H1 (cell line): ENCODE data around the gene CRABP1. TPM values are rescaled to one million over a fixed set of nuclear protein-coding genes. Genes with fewer than 3 reads are reported as not detected.
A peak's percentile ranks its signal among the peaks of the same experiment; 100 is the strongest.

Experiments used
- CTCF ChIA-PET: fragments of 300-600 bp; sonication (Branson Sonifier 250); formaldehyde crosslinking; loops from one replicate; lab custom pipeline; 2021; ENCODE audit not compliant: partially characterized antibody; lab: Charles Lee
- POLR2A ChIA-PET: fragments of 300-600 bp; sonication (Branson Sonifier 250); formaldehyde crosslinking; loops from one replicate; lab custom pipeline; 2021; ENCODE audit warnings: inconsistent platforms; ENCODE audit not compliant: partially characterized antibody; lab: Charles Lee
- DNase-seq, 2 experiments: peaks; one replicate each; pipeline versions ENCODE4 v3.0.0 to v3.0.0-alpha.2; 2010 to 2022; ENCODE audit warnings: low spot score in 2 of 2, low read depth in 1 of 2, mixed read lengths in 1 of 2
- FAIRE-seq: peaks from 2 replicates; lab custom pipeline; 2011; peaks lifted over from hg19 to GRCh38; lab: Jason Lieb, UNC
- H2AFZ ChIP-seq: 2 replicates; pipeline ENCODE4 v1.8.1; 2012; ENCODE audit warnings: low read length, inconsistent platforms
- H2AK5ac ChIP-seq: 2 replicates; pipeline ENCODE4 v1.6.1; 2013; ENCODE audit warnings: low read depth, low read length
- H2BK120ac ChIP-seq: replicated peaks from 2 replicates; pipeline ENCODE3; 2013; ENCODE audit warnings: low read depth, low read length, inconsistent platforms
- H2BK12ac ChIP-seq: 2 replicates; pipeline ENCODE4 v1.6.1; 2013; ENCODE audit warnings: low read depth, low read length
- H2BK15ac ChIP-seq: 2 replicates; pipeline ENCODE4 v1.6.1; 2013; ENCODE audit warnings: low read length
- H2BK20ac ChIP-seq: 2 replicates; pipeline ENCODE4 v1.6.1; 2013; ENCODE audit warnings: low read length
- H2BK5ac ChIP-seq: 2 replicates; pipeline ENCODE4 v1.6.1; 2013; ENCODE audit warnings: low read depth, low read length
- H3K14ac ChIP-seq: 2 replicates; pipeline ENCODE4 v1.6.1; 2013; ENCODE audit warnings: inconsistent platforms; ENCODE audit not compliant: insufficient read length
- H3K18ac ChIP-seq: 2 replicates; pipeline ENCODE4 v1.6.1; 2013; ENCODE audit warnings: low read length; ENCODE audit errors: extremely low read depth
- H3K23ac ChIP-seq: 2 replicates; pipeline ENCODE4 v1.6.1; 2013; ENCODE audit warnings: inconsistent platforms; ENCODE audit not compliant: insufficient read length
- H3K23me2 ChIP-seq: 2 replicates; pipeline ENCODE4 v1.6.1; 2013; ENCODE audit warnings: low read depth, low read length
- H3K27ac ChIP-seq: 2 replicates; pipeline ENCODE4 v1.6.1; 2011; ENCODE audit warnings: low read depth, low read length, inconsistent platforms
- H3K27me3 ChIP-seq, 4 experiments: replicated peaks in 1 of 4; 1 replicate in 1 of 4; 2 replicates in 3 of 4; pipeline versions ENCODE4 v1.6.1 to v1.8.1; 2011 to 2013; ENCODE audit warnings: low read length in 3 of 4, mild to moderate bottlenecking in 3 of 4, inconsistent platforms in 2 of 4, mixed read lengths in 2 of 4, moderate library complexity in 1 of 4; ENCODE audit not compliant: control insufficient read depth in 3 of 4, insufficient read depth in 3 of 4; ENCODE audit errors: extremely low read depth in 1 of 4
- H3K36me3 ChIP-seq, 4 experiments: 2 replicates each; pipeline versions ENCODE4 v1.6.1 to v1.8.1; 2011 to 2013; ENCODE audit warnings: mild to moderate bottlenecking in 4 of 4, low read length in 3 of 4, moderate library complexity in 2 of 4, control low read depth in 1 of 4, inconsistent platforms in 1 of 4; ENCODE audit not compliant: insufficient read depth in 4 of 4, control insufficient read depth in 2 of 4
- H3K4ac ChIP-seq: replicated peaks from 2 replicates; pipeline ENCODE3; 2013; ENCODE audit warnings: low read length, low read depth, mixed read lengths, inconsistent platforms; ENCODE audit not compliant: insufficient read length
- H3K4me1 ChIP-seq, 4 experiments: replicated peaks in 1 of 4; 1 replicate in 1 of 4; 2 replicates in 3 of 4; pipeline versions ENCODE4 v1.6.1 to v1.8.1; 2011 to 2013; ENCODE audit warnings: low read length in 3 of 4, inconsistent platforms in 2 of 4, mixed read lengths in 1 of 4; ENCODE audit not compliant: insufficient read depth in 4 of 4, control insufficient read depth in 3 of 4
- H3K4me2 ChIP-seq, 2 experiments: 2 replicates each; pipeline versions ENCODE4 v1.6.1 to v1.8.1; 2011 to 2013; ENCODE audit warnings: low read depth in 2 of 2, low read length in 2 of 2, control low read depth in 1 of 2, inconsistent platforms in 1 of 2, mild to moderate bottlenecking in 1 of 2; ENCODE audit not compliant: insufficient read depth in 1 of 2
- H3K4me3 ChIP-seq, 4 experiments: fragments of 200-600, 300-600 bp in 1 of 4; sonication (generic), shearing (Covaris generic), sonication (Bioruptor Twin) in 1 of 4; 2 replicates each; pipeline versions ENCODE4 v1.5.1 to v1.8.1; 2011 to 2016; ENCODE audit warnings: low read length in 4 of 4, low read depth in 3 of 4, control low read depth in 2 of 4, inconsistent platforms in 2 of 4, mild to moderate bottlenecking in 2 of 4, mixed read lengths in 1 of 4, moderate library complexity in 1 of 4; ENCODE audit not compliant: insufficient read depth in 2 of 4; ENCODE audit errors: extremely low read depth in 1 of 4
- H3K56ac ChIP-seq: replicated peaks from 2 replicates; pipeline ENCODE3; 2013; ENCODE audit warnings: low read depth, mild to moderate bottlenecking, mixed read lengths, low read length, inconsistent platforms; ENCODE audit not compliant: insufficient read length
- H3K79me1 ChIP-seq: 2 replicates; pipeline ENCODE4 v1.6.1; 2013; ENCODE audit warnings: low read depth, low read length, control low read depth
- H3K79me2 ChIP-seq, 2 experiments: 2 replicates each; pipeline versions ENCODE4 v1.6.1 to v1.8.1; 2012 to 2013; ENCODE audit warnings: low read length in 2 of 2, mild to moderate bottlenecking in 2 of 2, inconsistent platforms in 1 of 2; ENCODE audit not compliant: insufficient read depth in 2 of 2, control insufficient read depth in 1 of 2
- H3K9ac ChIP-seq, 4 experiments: replicated peaks in 1 of 4; 1 replicate in 1 of 4; 2 replicates in 3 of 4; pipeline versions ENCODE4 v1.6.1 to v1.8.1; 2011 to 2013; ENCODE audit warnings: low read depth in 3 of 4, low read length in 3 of 4, control low read depth in 2 of 4, mild to moderate bottlenecking in 2 of 4, moderate library complexity in 2 of 4, inconsistent platforms in 1 of 4; ENCODE audit errors: extremely low read depth in 1 of 4
- H3K9me3 ChIP-seq, 2 experiments: 2 replicates each; pipeline versions ENCODE4 v1.6.1 to v1.8.1; 2012 to 2013; ENCODE audit warnings: mild to moderate bottlenecking in 2 of 2, moderate library complexity in 2 of 2, control low read depth in 1 of 2, inconsistent platforms in 1 of 2, low read depth in 1 of 2, low read length in 1 of 2, mixed read lengths in 1 of 2; ENCODE audit not compliant: insufficient read depth in 2 of 2
- H4K20me1 ChIP-seq, 2 experiments: replicated peaks in 1 of 2; 2 replicates each; pipeline versions ENCODE3 to v1.8.1; 2011 to 2013; ENCODE audit warnings: inconsistent platforms in 2 of 2, low read length in 2 of 2, mild to moderate bottlenecking in 1 of 2; ENCODE audit not compliant: insufficient read depth in 2 of 2, control insufficient read depth in 1 of 2
- H4K5ac ChIP-seq: 2 replicates; pipeline ENCODE4 v1.6.1; 2013; ENCODE audit warnings: low read length, low read depth, mixed read lengths, inconsistent platforms; ENCODE audit not compliant: insufficient read length
- H4K8ac ChIP-seq: 2 replicates; pipeline ENCODE4 v1.8.0; 2013; ENCODE audit warnings: mild to moderate bottlenecking, moderate library complexity, low read length, inconsistent platforms; ENCODE audit not compliant: insufficient read depth; ENCODE audit errors: extremely low read depth
- H4K91ac ChIP-seq: replicated peaks from 2 replicates; pipeline ENCODE3; 2013; ENCODE audit warnings: low read length, mixed read lengths, inconsistent platforms; ENCODE audit not compliant: insufficient read length
- GTF2F1 ChIP-seq: IDR thresholded peaks from 2 replicates; pipeline ENCODE4 v1.6.1; 2012; ENCODE audit warnings: low read depth, low read length, improper control_type of control experiment, borderline replicate concordance
- KDM4A ChIP-seq: IDR thresholded peaks from one replicate; pipeline ENCODE4 v1.7.1; 2012; ENCODE audit warnings: low read depth, mild to moderate bottlenecking, moderate library complexity, low read length, inconsistent platforms; ENCODE audit not compliant: severe bottlenecking
- NANOG ChIP-seq: IDR thresholded peaks from 2 replicates; pipeline ENCODE4 v1.6.1; 2011; ENCODE audit warnings: low read length, low read depth, mild to moderate bottlenecking, inconsistent platforms; ENCODE audit not compliant: insufficient read depth, poor library complexity, severe bottlenecking
- POU5F1 ChIP-seq: IDR thresholded peaks from 2 replicates; pipeline ENCODE4 v1.6.1; 2011; ENCODE audit warnings: low read depth, mild to moderate bottlenecking, low read length, moderate library complexity
- SP2 ChIP-seq: IDR thresholded peaks from 2 replicates; pipeline ENCODE4 v1.6.1; 2012; ENCODE audit warnings: mild to moderate bottlenecking, low read length, inconsistent platforms
- TAF1 ChIP-seq: IDR thresholded peaks from 2 replicates; pipeline ENCODE4 v1.6.1; 2011; ENCODE audit warnings: mild to moderate bottlenecking, low read depth, low read length
- WGBS, 2 experiments: shearing (Covaris generic) in 1 of 2; methylation state at CpG; one replicate each; pipeline versions ENCODE4 v1.1.6 to v1.1.7; 2013 to 2015; ENCODE audit warnings: low lambda C conversion rate in 2 of 2, mixed read lengths in 2 of 2, inconsistent platforms in 1 of 2, low coverage in 1 of 2, missing lambda C conversion rate in 1 of 2; ENCODE audit not compliant: insufficient replicate concordance in 2 of 2, insufficient coverage in 1 of 2, insufficient read length in 1 of 2; ENCODE audit errors: extremely low coverage in 1 of 2, missing lambda C conversion rate in 1 of 2; 5-methylcytosine and 5-hydroxymethylcytosine counted together
- polyA plus RNA-seq, 7 experiments: library from polyadenylated mRNA; depleted of rRNA in 3 of 7; stranded (reverse) in 5 of 7; unstranded in 2 of 7; fragments of >200 nt in 5 of 7; fragments of 200-250 nt in 2 of 7; gene quantifications; 1 replicate in 5 of 7; 2 replicates in 1 of 7; 4 replicates in 1 of 7; pipeline versions ENCODE4 v1.2.1 to v1.2.3, GENCODE V29; 2011 to 2013; ENCODE audit warnings: missing spikeins in 2 of 7, mixed read lengths in 2 of 7
- total RNA-seq: library from RNA; stranded (reverse); fragmentation: NEBNext Ultra II Directional; extraction: Animal tissue kit (Norgen Biotek cat#: 25700); gene quantifications from 2 replicates; pipeline ENCODE4 v1.2.1, GENCODE V29; 2021

Gene CRABP1
- total and polyA plus RNA-seq, 2 of the 8 experiments (the other 6 are each of a cell fraction or from before 2014, with no cell fraction given) = 385 to 655 TPM

GRCh38 chr15:78382114-78382880 is 42.1 kb downstream of the CRABP1 start:
- Histone ChIP-seq H2BK120ac (no peak overlapping the region), H2BK5ac (no peak overlapping the region), H3K9ac (no peak overlapping the region), H4K20me1 (no peaks in the 10 kb centered on the region), H3K4me3 (no peak overlapping the region), H3K23me2 (no peaks in the 10 kb centered on the region), H3K27ac (no peak overlapping the region), H3K4me2 (0 out of 4 replicates have a peak overlapping the region, but pooled peaks of 1 of the 2 experiments have one; percentile 24), H3K9me3 (no peaks in the 10 kb centered on the region), H3K79me2 (no peaks in the 10 kb centered on the region), H2BK15ac (peak overlapping the region; percentile 61; the same call in 1 of the 2 replicates), H2AK5ac (no peak overlapping the region), H3K79me1 (no peaks in the 10 kb centered on the region), H3K23ac (no peak overlapping the region), H3K56ac (no peak overlapping the region), H2BK20ac (no peak overlapping the region), H3K4ac (no peak overlapping the region), H4K5ac (no peak overlapping the region), H3K36me3 (no peaks in the 10 kb centered on the region), H3K4me1 (peaks cover 0 to 14% (median 5%) of the 10 kb centered on the region in 4 experiments; a peak in 4 of 7 replicates), H2BK12ac (peak overlapping the region; percentile 39; the same call in 1 of the 2 replicates), H2AFZ (no peak overlapping the region), H3K18ac (no peak overlapping the region; the same call in 1 of the 2 replicates), H3K14ac (no peak overlapping the region), H4K91ac (no peak overlapping the region), H4K8ac (no peak overlapping the region), H3K27me3 (peaks cover 0 to 2% (median under 1%) of the 10 kb centered on the region in 4 experiments; a peak in 1 of 7 replicates)
- FAIRE-seq (no peak), DNase-seq (no peak)
- ChIA-PET CTCF (interaction anchor here (0.6 to 8.1 kb wide), 7 partner anchors 13 to 169 kb away, joined by 3 to 69 read pairs (median 5); no protein-coding TSS in a partner anchor), POLR2A (interaction anchor here (0.7 to 1.2 kb wide), 3 partner anchors 49 to 61 kb away, joined by 3 to 4 read pairs (median 3); partner anchors contain the start of gene IREB2)
- TF ChIP-seq TAF1 (no peak), NANOG (no peak), GTF2F1 (no peak), SP2 (no peak), POU5F1 (no peak), KDM4A (no peak)
- WGBS, 2 experiments = 95% methylated on average over 7 of the region's 7 CpGs; no CpG with 5 or more reads in 1 of the 2 experiments
